GM23338 (cell line): ENCODE data around the gene RFPL2. TPM values are rescaled to one million over a fixed set of nuclear protein-coding genes. Genes with fewer than 3 reads are reported as not detected.

Source experiments
- ATAC-seq: fragments of 200-7000 bp; cut with Tn5 transposase; 3 replicates; pipeline ENCODE4 v1.9.1; 2020
- DNase-seq: peaks from one replicate; pipeline ENCODE4 v3.0.0-alpha.2; 2015; ENCODE audit warnings: low spot score
- H2AFZ ChIP-seq: fragments of 200-600 bp; sonication (generic); 2 replicates; pipeline ENCODE4 v1.8.0; 2016; ENCODE audit warnings: antibody characterized with exemption, mild to moderate bottlenecking, moderate library complexity
- H3F3A ChIP-seq: fragments of 200-600 bp; sonication (generic); replicated peaks from 2 replicates; pipeline ENCODE4 v1.8.0; 2017; ENCODE audit warnings: antibody characterized with exemption, mixed run types, low read depth
- H3K27ac ChIP-seq: fragments of 200-600 bp; sonication (generic); 2 replicates; pipeline ENCODE4 v1.6.1; 2016; ENCODE audit warnings: low read depth
- H3K27me3 ChIP-seq: fragments of 200-600 bp; sonication (generic); 2 replicates; pipeline ENCODE4 v1.8.0; 2016; ENCODE audit warnings: mild to moderate bottlenecking, mixed run types, moderate library complexity; ENCODE audit not compliant: insufficient read depth
- H3K36me3 ChIP-seq: fragments of 200-600 bp; sonication (generic); 2 replicates; pipeline ENCODE4 v1.8.0; 2016; ENCODE audit warnings: mild to moderate bottlenecking; ENCODE audit not compliant: insufficient read depth
- H3K4me1 ChIP-seq: fragments of 200-600 bp; sonication (generic); 2 replicates; pipeline ENCODE4 v1.8.0; 2016; ENCODE audit warnings: mild to moderate bottlenecking, moderate library complexity; ENCODE audit not compliant: insufficient read depth
- H3K4me2 ChIP-seq: fragments of 200-600 bp; sonication (generic); 2 replicates; pipeline ENCODE4 v1.7.1; 2017; ENCODE audit warnings: mixed run types
- H3K4me3 ChIP-seq: fragments of 200-600 bp; sonication (generic); 2 replicates; pipeline ENCODE4 v1.6.1; 2016; ENCODE audit warnings: mixed run types
- H3K79me2 ChIP-seq: fragments of 200-600 bp; sonication (generic); replicated peaks from 2 replicates; pipeline ENCODE4 v1.8.0; 2017; ENCODE audit warnings: mild to moderate bottlenecking; ENCODE audit not compliant: insufficient read depth
- H3K9me2 ChIP-seq: fragments of 200-600 bp; sonication (generic); 2 replicates; pipeline ENCODE4 v1.8.0; 2017; ENCODE audit not compliant: insufficient read depth
- H4K20me1 ChIP-seq: fragments of 200-600 bp; sonication (generic); replicated peaks from 2 replicates; pipeline ENCODE4 v1.8.0; 2017; ENCODE audit warnings: mild to moderate bottlenecking; ENCODE audit not compliant: insufficient read depth
- H3K27ac Mint-ChIP-seq: 2 replicates; pipeline ENCODE4 v1.8.0; 2020; ENCODE audit warnings: inconsistent platforms, mild to moderate bottlenecking, moderate library complexity, mixed read lengths
- H3K27me3 Mint-ChIP-seq: 3 replicates; pipeline ENCODE4 v1.8.0; 2022; ENCODE audit warnings: low read depth, mild to moderate bottlenecking, moderate library complexity, mixed read lengths, inconsistent platforms; ENCODE audit not compliant: insufficient read depth, poor library complexity
- H3K36me3 Mint-ChIP-seq: 3 replicates; pipeline ENCODE4 v1.8.0; 2021; ENCODE audit warnings: low read depth, mild to moderate bottlenecking, inconsistent platforms, moderate library complexity, mixed read lengths
- H3K4me1 Mint-ChIP-seq: 3 replicates; pipeline ENCODE4 v1.8.0; 2020; ENCODE audit warnings: mild to moderate bottlenecking, inconsistent platforms, mixed read lengths
- H3K4me3 Mint-ChIP-seq: 3 replicates; pipeline ENCODE4 v1.8.0; 2021; ENCODE audit warnings: moderate library complexity, mild to moderate bottlenecking, inconsistent platforms, mixed read lengths
- H3K9me3 Mint-ChIP-seq: 3 replicates; pipeline ENCODE4 v1.8.0; 2020; ENCODE audit warnings: moderate library complexity, mild to moderate bottlenecking, inconsistent platforms, mixed read lengths
- CTCF ChIP-seq, 2 experiments: fragments of 200-600 bp in 1 of 2; sonication (generic) in 1 of 2; conservative IDR thresholded peaks; 2 replicates each; pipeline versions ENCODE4 v1.5.1 to v1.6.1; 2016 to 2017; ENCODE audit warnings: antibody characterized with exemption in 2 of 2, low read depth in 2 of 2, mild to moderate bottlenecking in 2 of 2, moderate library complexity in 1 of 2
- ETS1 ChIP-seq: IDR thresholded peaks from 2 replicates; pipeline ENCODE4 v1.6.1; 2016; ENCODE audit warnings: antibody characterized with exemption
- JUNB ChIP-seq: IDR thresholded peaks from one replicate; pipeline ENCODE4 v1.6.1; 2016; ENCODE audit warnings: antibody characterized with exemption; ENCODE audit not compliant: unreplicated experiment
- NANOG ChIP-seq: IDR thresholded peaks from 2 replicates; pipeline ENCODE4 v1.6.1; 2016; ENCODE audit warnings: antibody characterized with exemption, borderline replicate concordance
- POLR2AphosphoS5 ChIP-seq: IDR thresholded peaks from 2 replicates; pipeline ENCODE4 v1.6.1; 2016; ENCODE audit warnings: antibody characterized with exemption, low read depth
- ZNF462 ChIP-seq: fragments of 250-450 bp; sonication (Bioruptor Pico); IDR thresholded peaks from 2 replicates; pipeline ENCODE4 v1.5.0; 2020; ENCODE audit warnings: mild to moderate bottlenecking, moderate library complexity
- polyA plus RNA-seq: library from polyadenylated mRNA; unstranded; fragments of >200 nt; fragmentation: Nextera tagmentation; extraction: Ambion mirVana; gene quantifications from 2 replicates; pipeline ENCODE4 v1.2.1, GENCODE V29; 2016
- total RNA-seq: library from RNA; depleted of rRNA; stranded (reverse); fragments of >200 nt; shearing (Covaris generic); gene quantifications from 2 replicates; pipeline ENCODE4 v1.2.3, GENCODE V29; 2014
- TF ChIP-seq, protein P1 (sequence below): IDR thresholded peaks from one replicate; pipeline ENCODE4 v1.6.1; 2018; ENCODE audit warnings: antibody characterized with exemption; ENCODE audit not compliant: unreplicated experiment

The RFPL2 gene
- total and polyA plus RNA-seq, 2 experiments from 2014 or later, result 0.45 TPM; not detected in 1

GRCh38 chr22:32218470-32218869, 13.6 kb upstream of the RFPL2 start:
- no peaks in the 10 kb centered on the region for H3K36me3 ChIP-seq
- no peaks in the 10 kb centered on the region for H3K9me3 Mint-ChIP-seq
- TF ChIP-seq NANOG, result no peak
- no peak for TF ChIP-seq POLR2AphosphoS5
- no peak for TF ChIP-seq JUNB
- TF ChIP-seq, protein P1, sequence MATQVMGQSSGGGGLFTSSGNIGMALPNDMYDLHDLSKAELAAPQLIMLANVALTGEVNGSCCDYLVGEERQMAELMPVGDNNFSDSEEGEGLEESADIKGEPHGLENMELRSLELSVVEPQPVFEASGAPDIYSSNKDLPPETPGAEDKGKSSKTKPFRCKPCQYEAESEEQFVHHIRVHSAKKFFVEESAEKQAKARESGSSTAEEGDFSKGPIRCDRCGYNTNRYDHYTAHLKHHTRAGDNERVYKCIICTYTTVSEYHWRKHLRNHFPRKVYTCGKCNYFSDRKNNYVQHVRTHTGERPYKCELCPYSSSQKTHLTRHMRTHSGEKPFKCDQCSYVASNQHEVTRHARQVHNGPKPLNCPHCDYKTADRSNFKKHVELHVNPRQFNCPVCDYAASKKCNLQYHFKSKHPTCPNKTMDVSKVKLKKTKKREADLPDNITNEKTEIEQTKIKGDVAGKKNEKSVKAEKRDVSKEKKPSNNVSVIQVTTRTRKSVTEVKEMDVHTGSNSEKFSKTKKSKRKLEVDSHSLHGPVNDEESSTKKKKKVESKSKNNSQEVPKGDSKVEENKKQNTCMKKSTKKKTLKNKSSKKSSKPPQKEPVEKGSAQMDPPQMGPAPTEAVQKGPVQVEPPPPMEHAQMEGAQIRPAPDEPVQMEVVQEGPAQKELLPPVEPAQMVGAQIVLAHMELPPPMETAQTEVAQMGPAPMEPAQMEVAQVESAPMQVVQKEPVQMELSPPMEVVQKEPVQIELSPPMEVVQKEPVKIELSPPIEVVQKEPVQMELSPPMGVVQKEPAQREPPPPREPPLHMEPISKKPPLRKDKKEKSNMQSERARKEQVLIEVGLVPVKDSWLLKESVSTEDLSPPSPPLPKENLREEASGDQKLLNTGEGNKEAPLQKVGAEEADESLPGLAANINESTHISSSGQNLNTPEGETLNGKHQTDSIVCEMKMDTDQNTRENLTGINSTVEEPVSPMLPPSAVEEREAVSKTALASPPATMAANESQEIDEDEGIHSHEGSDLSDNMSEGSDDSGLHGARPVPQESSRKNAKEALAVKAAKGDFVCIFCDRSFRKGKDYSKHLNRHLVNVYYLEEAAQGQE, result no peak
- TF ChIP-seq ZNF462 (CRISPR knock-in tag), result no peak
- TF ChIP-seq ETS1, result no peak
- no peak for TF ChIP-seq CTCF (conservative IDR thresholded peaks at IDR 0.05; ENCODE audit: low read depth in 2 of 2)
- H3K4me3 ChIP-seq, result no peak overlapping the region
- H3K4me1 ChIP-seq, result no peaks in the 10 kb centered on the region
- no peaks in the 10 kb centered on the region for H3K79me2 ChIP-seq
- H3K27me3 Mint-ChIP-seq, result peaks cover 4% of the 10 kb centered on the region
- H3K9me2 ChIP-seq, result no peaks in the 10 kb centered on the region
- no peak overlapping the region for H3K27ac Mint-ChIP-seq
- 0 out of 2 replicates have a peak, but pooled peaks cover 5% of the 10 kb centered on the region for H3K27me3 ChIP-seq
- ATAC-seq (no peak), DNase-seq (no peak)
- no peaks in the 10 kb centered on the region for H3F3A ChIP-seq
- no peaks in the 10 kb centered on the region for H4K20me1 ChIP-seq
- H3K4me3 Mint-ChIP-seq, result no peak overlapping the region
- no peak overlapping the region for H2AFZ ChIP-seq
- H3K4me2 ChIP-seq, result no peak overlapping the region
- no peaks in the 10 kb centered on the region for H3K36me3 Mint-ChIP-seq
- H3K4me1 Mint-ChIP-seq, result peaks cover 5% of the 10 kb centered on the region; the same call in 2 of the 3 replicates
- H3K27ac ChIP-seq, result no peak overlapping the region
